ENCODE results near the gene CNTROB.

Gene CNTROB

DNA sequence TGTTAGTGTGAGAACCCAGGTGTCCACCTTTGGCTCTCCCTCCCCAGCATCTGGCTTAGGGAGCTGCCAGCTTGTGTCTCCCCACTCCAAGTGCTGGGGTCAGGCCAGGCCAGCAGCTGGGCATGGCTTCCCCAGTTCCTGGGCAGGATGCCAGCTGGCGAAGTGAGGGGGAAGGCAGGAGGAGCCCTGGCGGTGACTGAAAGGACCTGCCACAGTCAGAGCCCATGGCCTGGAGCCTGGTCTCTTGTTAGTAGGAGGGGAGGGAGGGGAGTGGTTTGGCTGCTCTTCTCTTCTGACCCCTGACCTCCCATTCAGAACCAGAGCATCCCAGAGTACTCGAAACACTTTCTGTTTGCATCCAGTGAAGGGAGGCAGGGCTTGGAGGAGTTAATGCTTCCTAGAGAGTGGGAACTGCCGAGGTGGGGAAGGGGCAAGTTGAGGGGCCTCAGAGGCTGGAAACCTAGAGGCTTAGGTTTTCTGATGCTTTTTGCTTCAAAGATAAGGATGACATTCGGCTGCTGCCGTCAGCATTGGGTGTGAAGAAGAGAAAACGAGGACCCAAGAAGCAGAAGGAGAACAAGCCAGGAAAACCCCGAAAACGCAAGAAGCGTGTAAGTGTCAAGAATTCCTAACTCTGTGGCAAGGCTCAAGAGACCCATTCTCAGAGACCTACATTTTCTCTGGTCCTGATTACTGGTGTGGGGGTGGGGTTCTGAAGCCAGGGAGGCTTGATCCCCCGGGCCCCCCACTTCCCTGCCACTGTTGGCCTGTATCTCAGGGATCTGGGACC is 42.6 kb upstream of the CNTROB start:
- Mint-ChIP-seq H3K4me3 (no peak overlapping the region), H3K27ac (peak overlapping the region; percentile 37), H3K4me1 (peaks cover 14% of the 10 kb centered on the region), H3K27me3 (no peaks in the 10 kb centered on the region), H3K36me3 (peaks cover 39% of the 10 kb centered on the region), H3K9me3 (no peaks in the 10 kb centered on the region)
- CTCF ChIA-PET = interaction anchor here (1.0 to 1.3 kb wide), 3 partner anchors 28 to 104 kb away, joined by 3 to 4 read pairs (median 3); no protein-coding TSS in a partner anchor
- peak; percentile 45 for DNase-seq

GRCh38 chr17:7893187-7893880 is 38.7 kb upstream of the CNTROB start:
- no peak for DNase-seq
- Mint-ChIP-seq H3K27ac (peak overlapping the region; percentile 59), H3K36me3 (peaks cover 65% of the 10 kb centered on the region), H3K9me3 (no peaks in the 10 kb centered on the region), H3K4me3 (no peak overlapping the region), H3K27me3 (no peaks in the 10 kb centered on the region), H3K4me1 (peaks cover 11% of the 10 kb centered on the region)
- CTCF ChIA-PET = no interaction called here

DNA sequence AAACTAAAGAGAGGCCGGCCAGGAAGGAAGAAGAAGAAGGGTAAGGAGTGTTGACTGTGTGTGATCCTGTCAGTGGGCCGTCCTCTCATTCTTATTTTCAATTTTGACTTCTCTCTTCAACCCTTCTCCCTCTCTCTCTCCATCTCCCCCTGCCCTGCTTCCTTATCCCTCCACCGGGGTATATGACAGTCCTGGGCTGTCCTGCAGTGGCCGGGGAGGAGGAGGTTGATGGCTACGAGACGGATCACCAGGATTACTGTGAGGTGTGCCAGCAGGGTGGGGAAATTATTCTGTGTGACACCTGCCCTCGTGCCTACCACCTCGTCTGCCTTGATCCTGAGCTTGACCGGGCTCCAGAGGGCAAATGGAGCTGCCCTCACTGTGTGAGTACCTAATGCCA is 37.8 kb upstream of the CNTROB start:
- no peaks in the 10 kb centered on the region for H3K27me3 Mint-ChIP-seq
- no peaks in the 10 kb centered on the region for H3K9me3 Mint-ChIP-seq
- H3K4me1 Mint-ChIP-seq = peaks cover 11% of the 10 kb centered on the region
- no peak overlapping the region for H3K4me3 Mint-ChIP-seq
- CTCF ChIA-PET = interaction anchor here (1.0 kb wide), 1 partner anchor 180 kb away, joined by 3 read pairs; no protein-coding TSS in a partner anchor
- no peak for DNase-seq
- H3K27ac Mint-ChIP-seq = peak overlapping the region; percentile 59
- H3K36me3 Mint-ChIP-seq = peaks cover 72% of the 10 kb centered on the region

GRCh38 chr17:7894866-7895265 is 37.1 kb upstream of the CNTROB start:
- no peaks in the 10 kb centered on the region for H3K27me3 Mint-ChIP-seq
- H3K4me1 Mint-ChIP-seq = peaks cover 11% of the 10 kb centered on the region
- H3K4me3 Mint-ChIP-seq = no peak overlapping the region
- CTCF ChIA-PET = interaction anchor here (1.0 to 1.3 kb wide), 2 partner anchors 147 to 179 kb away, joined by 3 read pairs; no protein-coding TSS in a partner anchor
- H3K27ac Mint-ChIP-seq = no peak overlapping the region
- DNase-seq = no peak
- H3K9me3 Mint-ChIP-seq = no peaks in the 10 kb centered on the region
- peaks cover 72% of the 10 kb centered on the region for H3K36me3 Mint-ChIP-seq

DNA sequence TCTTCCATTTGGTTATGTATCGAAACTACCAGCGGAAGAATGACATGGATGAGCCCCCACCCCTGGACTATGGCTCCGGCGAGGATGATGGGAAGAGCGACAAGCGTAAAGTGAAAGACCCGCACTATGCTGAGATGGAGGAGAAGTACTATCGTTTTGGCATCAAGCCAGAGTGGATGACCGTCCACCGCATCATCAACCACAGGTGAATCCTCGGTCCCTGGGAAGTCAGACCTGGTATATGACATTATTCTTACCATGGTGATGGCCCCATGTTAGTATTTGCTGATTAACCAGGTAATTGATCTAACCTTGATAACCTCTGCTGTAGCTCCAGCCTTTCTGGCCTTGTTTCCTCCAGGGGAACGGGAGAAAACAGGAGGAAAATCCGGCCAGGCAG is 34.9 kb upstream of the CNTROB start:
- no peak for DNase-seq
- Mint-ChIP-seq H3K27me3 (no peaks in the 10 kb centered on the region), H3K36me3 (peaks cover 73% of the 10 kb centered on the region), H3K4me3 (no peak overlapping the region), H3K4me1 (peaks cover 4% of the 10 kb centered on the region), H3K9me3 (no peaks in the 10 kb centered on the region), H3K27ac (peak overlapping the region; percentile 47)
- CTCF ChIA-PET = interaction anchor here (0.6 to 4.9 kb wide), 4 partner anchors 14 to 100 kb away, joined by 3 to 38 read pairs (median 4); no protein-coding TSS in a partner anchor

GRCh38 chr17:7897773-7898172 is 34.2 kb upstream of the CNTROB start:
- Mint-ChIP-seq H3K27ac (no peak overlapping the region), H3K36me3 (peaks cover 77% of the 10 kb centered on the region), H3K27me3 (no peaks in the 10 kb centered on the region), H3K9me3 (no peaks in the 10 kb centered on the region), H3K4me1 (peaks cover 4% of the 10 kb centered on the region), H3K4me3 (no peak overlapping the region)
- CTCF ChIA-PET = interaction anchor here (0.6 to 4.9 kb wide), 7 partner anchors 15 to 144 kb away, joined by 3 to 38 read pairs (median 3); no protein-coding TSS in a partner anchor
- no peak for DNase-seq

GRCh38 chr17:7903154-7904103 is 28.6 kb upstream of the CNTROB start:
- Mint-ChIP-seq H3K4me3 (no peak overlapping the region), H3K27ac (no peak overlapping the region), H3K36me3 (peaks cover 82% of the 10 kb centered on the region), H3K27me3 (no peaks in the 10 kb centered on the region), H3K4me1 (no peaks in the 10 kb centered on the region), H3K9me3 (no peaks in the 10 kb centered on the region)
- no peak for DNase-seq
- CTCF ChIA-PET = interaction anchor here (1.0 to 2.5 kb wide), 2 partner anchors 41 to 44 kb away, joined by 3 to 11 read pairs; no protein-coding TSS in a partner anchor

DNA sequence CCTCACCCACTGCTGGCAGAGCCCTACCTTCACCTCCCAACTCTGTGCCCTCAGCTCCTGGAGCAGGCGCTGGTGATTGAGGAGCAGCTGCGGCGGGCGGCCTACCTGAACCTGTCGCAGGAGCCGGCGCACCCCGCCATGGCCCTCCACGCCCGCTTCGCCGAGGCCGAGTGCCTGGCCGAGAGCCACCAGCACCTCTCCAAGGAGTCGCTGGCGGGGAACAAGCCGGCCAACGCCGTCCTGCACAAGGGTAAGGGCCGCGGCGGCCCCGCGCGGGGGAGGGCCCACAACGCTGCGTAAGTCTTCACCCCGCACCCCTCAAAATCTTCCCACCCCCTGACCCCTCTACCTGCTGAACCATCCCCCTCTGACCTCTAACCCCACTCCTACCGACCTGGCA is 22.9 kb upstream of the CNTROB start:
- Mint-ChIP-seq H3K27me3 (no peaks in the 10 kb centered on the region), H3K4me1 (peaks cover 17% of the 10 kb centered on the region), H3K4me3 (no peak overlapping the region), H3K36me3 (peaks cover 70% of the 10 kb centered on the region), H3K27ac (no peak overlapping the region), H3K9me3 (no peaks in the 10 kb centered on the region)
- no peak for DNase-seq
- CTCF ChIA-PET = no interaction called here

- Mint-ChIP-seq H3K4me1 (peaks cover 28% of the 10 kb centered on the region), H3K27ac (no peak overlapping the region), H3K4me3 (no peak overlapping the region), H3K9me3 (no peaks in the 10 kb centered on the region), H3K27me3 (no peaks in the 10 kb centered on the region), H3K36me3 (peaks cover 58% of the 10 kb centered on the region)
- DNase-seq = no peak
- CTCF ChIA-PET = interaction anchor here (0.6 to 4.6 kb wide), 3 partner anchors 47 to 79 kb away, joined by 3 to 71 read pairs (median 16); no protein-coding TSS in a partner anchor
Observed at GRCh38 chr17:7910281-7910680, 21.7 kb upstream of the CNTROB start.

DNA sequence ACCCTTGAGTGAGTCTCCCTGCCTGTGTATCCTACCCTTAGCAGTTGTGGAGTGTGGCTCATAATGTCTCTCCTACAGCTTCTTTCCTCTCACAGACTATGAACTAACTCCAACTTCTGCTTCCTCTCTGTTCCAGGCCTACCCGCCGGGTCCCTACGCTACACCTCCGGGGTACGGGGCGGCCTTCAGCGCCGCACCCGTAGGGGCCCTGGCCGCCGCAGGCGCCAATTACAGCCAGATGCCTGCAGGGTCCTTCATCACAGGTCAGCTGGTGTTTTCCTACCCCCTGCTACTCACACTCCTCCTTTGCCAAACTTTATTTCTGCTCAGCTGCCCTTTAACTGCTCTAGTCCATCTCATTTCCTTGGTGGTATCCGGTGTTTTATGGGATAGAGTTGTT is 21.3 kb upstream of the CNTROB start:
- Mint-ChIP-seq H3K36me3 (peaks cover 54% of the 10 kb centered on the region), H3K4me1 (peaks cover 32% of the 10 kb centered on the region), H3K4me3 (no peak overlapping the region), H3K27me3 (no peaks in the 10 kb centered on the region), H3K9me3 (no peaks in the 10 kb centered on the region), H3K27ac (peak overlapping the region; percentile 14)
- CTCF ChIA-PET = interaction anchor here (0.6 to 4.6 kb wide), 3 partner anchors 47 to 78 kb away, joined by 3 to 71 read pairs (median 16); no protein-coding TSS in a partner anchor
- DNase-seq = no peak

GRCh38 chr17:7911116-7911515 is 20.9 kb upstream of the CNTROB start:
- Mint-ChIP-seq H3K36me3 (peaks cover 50% of the 10 kb centered on the region), H3K4me1 (peaks cover 33% of the 10 kb centered on the region), H3K27ac (peak overlapping the region; percentile 14), H3K27me3 (peaks cover under 1% of the 10 kb centered on the region), H3K9me3 (no peaks in the 10 kb centered on the region), H3K4me3 (no peak overlapping the region)
- DNase-seq = no peak
- CTCF ChIA-PET = interaction anchor here (0.9 to 4.6 kb wide), 3 partner anchors 47 to 86 kb away, joined by 3 to 71 read pairs (median 16); no protein-coding TSS in a partner anchor

DNA sequence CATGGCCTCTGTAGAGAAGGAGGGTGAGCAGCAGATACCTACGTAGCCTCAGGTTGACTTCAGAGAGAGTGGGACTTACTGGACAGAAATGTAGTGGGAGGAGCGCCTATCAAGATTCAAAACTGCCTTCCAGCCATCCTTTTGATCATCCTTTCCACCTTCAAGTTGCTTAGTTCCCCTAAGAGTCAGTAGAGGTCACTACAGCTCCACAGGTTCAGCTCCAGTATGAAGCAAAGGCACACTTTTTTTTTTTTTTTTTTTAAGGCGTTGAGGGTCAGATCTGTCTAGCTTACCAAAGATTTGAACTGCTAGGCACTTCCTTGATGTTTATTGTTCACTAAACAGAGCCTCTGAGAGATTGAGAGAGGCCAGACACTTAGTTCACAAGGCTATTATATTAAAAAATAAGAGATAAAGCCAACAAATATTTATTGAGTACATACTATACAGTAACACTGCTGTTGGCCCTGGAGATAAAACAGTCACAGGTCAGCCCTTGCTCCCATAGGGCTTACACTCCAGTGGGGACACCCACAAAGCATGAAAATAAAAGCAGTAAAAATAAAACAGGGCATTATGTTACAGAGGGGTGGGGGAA is 19.0 kb upstream of the CNTROB start:
- CTCF ChIA-PET = interaction anchor here (1.1 to 4.6 kb wide), 12 partner anchors 14 to 197 kb away, joined by 3 to 71 read pairs (median 5); partner anchors contain the start of genes CNTROB and TRAPPC1
- peaks cover 43% of the 10 kb centered on the region for H3K4me1 Mint-ChIP-seq
- no peaks in the 10 kb centered on the region for H3K9me3 Mint-ChIP-seq
- DNase-seq = peak; percentile 62
- peaks cover 37% of the 10 kb centered on the region for H3K36me3 Mint-ChIP-seq
- H3K27ac Mint-ChIP-seq = peak overlapping the region; percentile 29
- peaks cover 4% of the 10 kb centered on the region for H3K27me3 Mint-ChIP-seq
- H3K4me3 Mint-ChIP-seq = no peak overlapping the region

GRCh38 chr17:7915179-7915610 is 16.8 kb upstream of the CNTROB start:
- peaks cover 19% of the 10 kb centered on the region for H3K36me3 Mint-ChIP-seq
- no peak for DNase-seq
- H3K4me3 Mint-ChIP-seq = peak overlapping the region; percentile 87
- H3K27me3 Mint-ChIP-seq = peaks cover 4% of the 10 kb centered on the region
- H3K9me3 Mint-ChIP-seq = no peaks in the 10 kb centered on the region
- H3K4me1 Mint-ChIP-seq = peaks cover 43% of the 10 kb centered on the region
- CTCF ChIA-PET = interaction anchor here (1.0 to 5.0 kb wide), 6 partner anchors 17 to 143 kb away, joined by 3 to 49 read pairs (median 5); partner anchors contain the start of genes CNTROB and TRAPPC1
- peak overlapping the region; percentile 94 for H3K27ac Mint-ChIP-seq

All from activated naive CD4-positive, alpha-beta T cell treated with anti-CD3 and anti-CD28 coated beads, Interleukin-2, amount 10 ng/mL, durations not matched to agents 7 days and 5 days (primary cell).